Right cardiac atrium (tissue), 5 donors: ENCODE results near the gene CDK14. TPM values are rescaled to one million over a fixed set of nuclear protein-coding genes. Genes with fewer than 3 reads are reported as not detected.

Experiments
- ATAC-seq, 2 donors: fragments of 200-7000 bp; cut with Tn5 transposase; one replicate each; pipeline versions ENCODE4 v1.8.0 to v1.9.1; 2020; ENCODE audit warnings: moderate library complexity in 2 of 2, mild to moderate bottlenecking in 1 of 2
- DNase-seq, 3 donors: peaks; one replicate each; pipeline ENCODE4 v3.0.0-alpha.2; 2020
- H3K27ac ChIP-seq: one replicate; pipeline ENCODE4 v1.5.1; 2013; ENCODE audit warnings: mild to moderate bottlenecking, low read length, control low read depth, moderate library complexity
- H3K27me3 ChIP-seq: one replicate; pipeline ENCODE4 v1.6.1; 2013; ENCODE audit not compliant: control insufficient read depth, insufficient read depth
- H3K4me1 ChIP-seq: one replicate; pipeline ENCODE4 v1.6.1; 2013; ENCODE audit warnings: low read length; ENCODE audit not compliant: control insufficient read depth, insufficient read depth
- H3K4me3 ChIP-seq: one replicate; pipeline ENCODE4 v1.5.1; 2013; ENCODE audit warnings: low read length, control low read depth
- H3K9me3 ChIP-seq: one replicate; pipeline ENCODE4 v1.6.1; 2013; ENCODE audit warnings: low read length; ENCODE audit not compliant: control insufficient read depth
- WGBS: extraction: QIAGEN DNeasy Blood & Tissue Kit; methylation state at CpG from one replicate; pipeline ENCODE4 v1.1.7; 2013; 5-methylcytosine and 5-hydroxymethylcytosine counted together
- intact Hi-C, 4 donors: fragments of 100-400 bp; cut with DNase I; formaldehyde crosslinking; loops; one replicate each; pipeline versions ENCODE4 v1.11.0 to v1.14.0; 2022 to 2023
- polyA plus RNA-seq: library from polyadenylated mRNA; stranded (reverse); fragments of 200-250 nt; gene quantifications from one replicate; pipeline ENCODE4 v1.2.3, GENCODE V29; 2013
- total RNA-seq, 4 donors: library from RNA; stranded (reverse); fragmentation: NEBNext Ultra II Directional; extraction: Animal tissue kit (Norgen Biotek cat#: 25700); gene quantifications; one replicate each; pipeline ENCODE4 v1.2.1, GENCODE V29; 2021
- donor health status: healthy with polysubstance abuse.
- donor health status: DM: no; HTN: yes; CAD: no.
- donor health status: DM: no; HTN: no; CAD: no.
- donor health status: DM: no; HTN: yes; CAD: no; lungs with severe emphysema.
- donor health status: DM: yes; HTN: yes; CAD: no.

Gene CDK14
- total and polyA plus RNA-seq, 5 donors = 10.7 to 93.1 (median 59.6) TPM

DNA sequence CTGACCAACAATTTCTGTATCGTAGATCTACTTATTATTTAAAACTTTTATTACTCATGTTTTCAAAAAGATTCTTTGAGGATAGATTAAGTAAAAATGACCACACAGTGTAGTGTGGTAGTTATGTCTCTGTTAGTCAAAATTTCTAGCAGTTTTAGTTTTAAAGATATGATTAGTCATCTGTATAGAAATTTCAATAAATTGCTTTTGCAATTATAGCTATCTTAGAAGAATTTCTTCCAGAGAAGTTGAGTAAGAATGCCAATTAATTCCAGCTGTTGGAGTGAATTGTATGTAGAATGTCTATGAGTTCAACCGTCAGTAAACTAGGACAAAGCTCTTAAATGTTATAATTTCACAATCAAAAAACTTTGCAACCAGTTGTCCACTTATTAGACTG, 229.7 kb downstream of the CDK14 start:
- WGBS = 59% methylated on average over 2 of the region's 2 CpGs
- Histone ChIP-seq H3K27me3 (no peaks in the 10 kb centered on the region), H3K9me3 (no peaks in the 10 kb centered on the region), H3K4me3 (no peak overlapping the region), H3K27ac (no peak overlapping the region), H3K4me1 (no peaks in the 10 kb centered on the region)
- DNase-seq (no peak), ATAC-seq (peak; percentile 21 to 25)
- intact Hi-C loops = no loop called here

DNA sequence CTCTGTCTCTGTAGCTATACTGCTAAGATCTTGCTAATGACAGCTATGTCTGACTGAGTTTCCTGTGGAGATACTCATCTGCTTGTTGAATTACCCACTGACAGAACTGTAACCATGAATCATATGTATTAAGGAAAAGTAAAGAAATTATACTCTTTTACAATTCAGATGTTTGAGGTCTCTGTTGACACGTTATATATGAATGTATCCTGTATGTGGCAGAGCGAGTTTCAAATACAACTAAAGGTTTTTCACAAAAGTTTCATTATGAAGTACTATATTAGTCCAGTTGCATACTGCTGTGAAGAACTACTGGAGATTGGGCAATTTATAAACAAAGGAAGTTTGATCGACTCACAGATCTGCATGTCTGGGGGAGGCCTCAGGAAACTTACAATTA, 232.5 kb downstream of the CDK14 start:
- intact Hi-C loops = no loop called here
- Histone ChIP-seq H3K27ac (no peak overlapping the region), H3K9me3 (no peaks in the 10 kb centered on the region), H3K27me3 (no peaks in the 10 kb centered on the region), H3K4me3 (no peak overlapping the region), H3K4me1 (no peaks in the 10 kb centered on the region)
- WGBS = 93% methylated on average over 3 of the region's 3 CpGs
- ATAC-seq = no peak
- DNase-seq = no peak

- 87% methylated on average over 3 of the region's 3 CpGs for WGBS
These were observed 234.2 kb downstream of the CDK14 start for GRCh38 chr7:90830308-90830707.

DNA sequence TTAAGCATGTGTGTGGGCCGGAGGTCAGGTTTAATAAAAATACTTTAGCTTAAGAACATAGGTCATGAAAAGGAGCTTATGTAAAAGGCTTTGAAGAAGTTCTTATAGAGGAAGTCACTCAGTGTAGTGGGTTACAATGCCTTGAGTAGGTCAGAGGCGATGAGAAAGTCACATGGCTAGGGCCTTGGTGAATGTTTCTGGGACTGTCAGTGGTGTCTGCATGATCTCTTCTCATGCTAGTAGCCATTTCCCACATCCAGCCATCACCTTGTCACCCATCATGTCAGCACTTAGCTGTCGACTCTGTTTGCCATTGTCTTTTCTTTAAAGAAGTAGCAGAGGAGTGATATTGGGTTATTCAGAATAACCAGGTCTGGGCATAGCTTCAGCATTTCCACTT, 236.6 kb downstream of the CDK14 start:
- peak overlapping the region; percentile 27 for H3K27ac ChIP-seq
- H3K27me3 ChIP-seq = no peaks in the 10 kb centered on the region
- WGBS = 60% methylated on average over 3 of the region's 3 CpGs
- intact Hi-C loops = no loop called here
- H3K9me3 ChIP-seq = no peaks in the 10 kb centered on the region
- H3K4me1 ChIP-seq = no peaks in the 10 kb centered on the region
- no peak overlapping the region for H3K4me3 ChIP-seq
- DNase-seq (no peak), ATAC-seq (peak; percentile 68 to 84)

More at GRCh38 chr7:90830308-90830707, 234.2 kb downstream of the CDK14 start:
- no peaks in the 10 kb centered on the region for H3K27me3 ChIP-seq
- no peak overlapping the region for H3K27ac ChIP-seq
- H3K4me1 ChIP-seq = no peaks in the 10 kb centered on the region
- no peak overlapping the region for H3K4me3 ChIP-seq
- intact Hi-C loops = no loop called here
- ATAC-seq (no peak), DNase-seq (no peak)
- no peaks in the 10 kb centered on the region for H3K9me3 ChIP-seq

DNA sequence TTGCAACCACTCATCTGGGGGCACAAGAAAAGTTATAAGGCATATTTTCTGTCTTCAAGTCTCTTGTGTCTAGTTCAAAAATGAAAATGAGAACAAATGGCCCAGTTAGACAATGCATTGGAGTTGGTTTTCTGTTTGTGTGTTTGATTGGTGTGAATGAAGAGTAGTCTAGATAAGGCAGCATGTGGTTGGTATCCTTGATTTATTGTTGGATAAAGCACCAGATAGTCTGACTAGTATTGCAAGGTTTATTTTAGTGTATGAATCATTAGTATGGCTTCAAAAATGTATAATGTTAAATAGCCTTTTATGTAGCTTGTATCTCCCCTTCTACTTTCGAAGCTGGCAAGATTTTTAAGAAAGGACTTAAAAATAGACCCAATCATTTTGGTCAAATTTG, 237.3 kb downstream of the CDK14 start:
- no peaks in the 10 kb centered on the region for H3K9me3 ChIP-seq
- H3K4me1 ChIP-seq = no peaks in the 10 kb centered on the region
- WGBS = 91% methylated on average over 1 of the region's 1 CpG
- H3K4me3 ChIP-seq = no peak overlapping the region
- intact Hi-C loops = no loop called here
- DNase-seq (no peak), ATAC-seq (no peak)
- H3K27ac ChIP-seq = no peak overlapping the region
- no peaks in the 10 kb centered on the region for H3K27me3 ChIP-seq

DNA sequence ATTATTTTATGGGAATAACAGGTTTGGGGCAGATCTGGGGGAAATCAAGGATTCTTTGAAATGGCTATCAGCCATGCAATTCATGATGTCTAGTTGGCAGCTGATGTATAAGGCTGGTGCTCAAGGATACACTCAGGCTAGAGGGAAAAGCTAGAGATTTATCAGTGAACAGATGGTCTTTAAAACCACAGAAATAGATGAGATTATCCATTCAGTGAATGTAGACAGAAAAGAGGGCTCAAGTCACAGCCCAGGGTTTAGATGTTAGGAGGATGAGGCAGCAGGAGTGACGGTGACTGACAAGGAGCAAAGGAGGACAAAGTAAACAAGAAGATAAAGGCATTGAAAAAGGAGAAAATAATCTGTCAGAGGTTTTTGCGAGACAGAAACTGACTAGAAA, 238.7 kb downstream of the CDK14 start:
- Histone ChIP-seq H3K27me3 (no peaks in the 10 kb centered on the region), H3K4me3 (no peak overlapping the region), H3K27ac (no peak overlapping the region), H3K4me1 (no peaks in the 10 kb centered on the region), H3K9me3 (peaks cover 1% of the 10 kb centered on the region)
- intact Hi-C loops = no loop called here
- DNase-seq (no peak), ATAC-seq (no peak)
- WGBS = 93% methylated on average over 2 of the region's 2 CpGs

DNA sequence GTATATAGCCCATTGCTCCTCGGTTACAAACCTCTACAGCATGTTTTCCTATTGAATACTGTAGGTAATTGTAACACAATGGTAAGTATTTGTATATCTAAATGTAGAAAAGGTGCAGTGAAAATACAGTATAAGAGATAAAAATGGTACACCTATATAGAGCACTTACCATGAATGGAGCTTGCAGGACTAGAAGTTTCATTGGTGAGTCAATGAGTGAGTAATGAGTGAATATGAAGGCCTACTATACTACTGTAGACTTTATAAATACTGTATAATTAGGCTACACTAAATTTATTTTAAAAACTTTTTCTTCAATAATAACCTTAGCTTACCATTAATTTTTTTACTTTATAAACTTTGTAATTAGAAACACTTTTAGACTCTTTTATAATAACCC, 239.7 kb downstream of the CDK14 start:
- Histone ChIP-seq H3K4me1 (no peaks in the 10 kb centered on the region), H3K27me3 (no peaks in the 10 kb centered on the region), H3K9me3 (peaks cover 1% of the 10 kb centered on the region), H3K27ac (no peak overlapping the region), H3K4me3 (no peak overlapping the region)
- intact Hi-C loops = no loop called here
- DNase-seq (no peak), ATAC-seq (no peak)
- WGBS = 92% methylated on average over 1 of the region's 1 CpG

GRCh38 chr7:90836937-90837336, 240.8 kb downstream of the CDK14 start:
- intact Hi-C loops = no loop called here
- H3K27me3 ChIP-seq = no peaks in the 10 kb centered on the region
- no peak for ATAC-seq
- no peak overlapping the region for H3K27ac ChIP-seq
- no peak for DNase-seq
- peaks cover 1% of the 10 kb centered on the region for H3K9me3 ChIP-seq
- no peak overlapping the region for H3K4me3 ChIP-seq
- WGBS = 89% methylated on average over 2 of the region's 2 CpGs
- H3K4me1 ChIP-seq = no peaks in the 10 kb centered on the region

DNA sequence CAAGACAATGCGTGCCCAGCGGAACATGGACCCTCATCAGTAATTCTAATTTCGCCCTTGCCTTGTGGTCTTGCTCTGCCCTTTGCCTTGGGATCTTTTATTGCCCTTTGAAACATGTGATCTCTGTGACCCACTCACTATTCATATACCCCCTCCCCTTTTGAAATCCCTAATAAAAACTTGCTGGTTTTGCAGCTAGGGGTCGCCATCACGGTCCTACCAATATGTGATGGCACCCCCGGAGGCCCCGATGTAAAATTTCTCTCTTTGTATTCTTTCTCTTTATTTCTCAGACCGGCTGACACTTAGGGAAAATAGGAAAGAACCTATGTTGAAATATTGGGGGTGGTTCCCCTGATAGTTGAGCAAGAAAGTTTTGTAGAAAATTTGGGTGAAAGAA, 242.7 kb downstream of the CDK14 start:
- H3K27me3 ChIP-seq = no peaks in the 10 kb centered on the region
- WGBS = 96% methylated on average over 8 of the region's 8 CpGs
- H3K4me1 ChIP-seq = no peaks in the 10 kb centered on the region
- H3K4me3 ChIP-seq = no peak overlapping the region
- intact Hi-C loops = no loop called here
- H3K27ac ChIP-seq = no peak overlapping the region
- H3K9me3 ChIP-seq = peaks cover 1% of the 10 kb centered on the region
- DNase-seq = no peak
- no peak for ATAC-seq

GRCh38 chr7:90839316-90839715, 243.2 kb downstream of the CDK14 start:
- Histone ChIP-seq H3K27me3 (no peaks in the 10 kb centered on the region), H3K27ac (no peak overlapping the region), H3K4me3 (no peak overlapping the region), H3K9me3 (peaks cover 1% of the 10 kb centered on the region), H3K4me1 (no peaks in the 10 kb centered on the region)
- 78% methylated on average over 1 of the region's 1 CpG for WGBS
- ATAC-seq = no peak
- intact Hi-C loops = no loop called here
- DNase-seq = no peak

GRCh38 chr7:90839727-90840291, 243.7 kb downstream of the CDK14 start:
- Histone ChIP-seq H3K9me3 (peaks cover 1% of the 10 kb centered on the region), H3K4me3 (no peak overlapping the region), H3K27ac (no peak overlapping the region), H3K27me3 (no peaks in the 10 kb centered on the region), H3K4me1 (peaks cover 2% of the 10 kb centered on the region)
- 76% methylated on average over 3 of the region's 3 CpGs for WGBS
- ATAC-seq = no peak
- no peak for DNase-seq
- intact Hi-C loops = no loop called here

DNA sequence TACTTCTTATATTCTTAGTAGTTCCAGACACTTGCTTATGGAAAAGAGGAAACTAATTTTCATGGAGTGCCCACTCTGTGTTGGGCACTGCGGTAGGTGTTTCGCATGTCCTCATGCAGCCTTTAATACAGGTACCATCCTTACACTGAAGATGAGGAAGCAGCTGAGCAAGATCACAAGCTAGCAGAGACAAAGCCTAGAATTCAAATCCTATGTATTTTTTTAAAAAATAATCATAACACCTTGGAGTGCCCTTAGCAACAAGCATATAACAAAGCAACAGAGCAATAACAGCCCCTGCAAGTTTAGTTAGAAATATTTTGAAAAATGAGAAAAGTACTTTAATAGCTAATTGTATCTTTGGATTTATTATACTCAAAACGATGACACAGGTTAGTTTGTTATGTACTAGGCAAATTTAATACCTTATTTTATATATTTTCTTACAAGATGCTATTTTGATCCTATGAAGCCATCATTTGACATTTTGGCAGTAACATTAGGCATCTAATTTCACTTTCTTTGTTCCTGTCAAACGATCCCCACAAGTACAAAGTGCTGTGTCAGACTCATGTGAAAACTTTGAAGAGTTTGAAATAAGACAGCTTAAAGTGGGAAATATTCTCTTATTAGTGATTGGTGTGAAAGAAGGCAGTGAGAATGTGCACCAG, 245.8 kb downstream of the CDK14 start:
- Histone ChIP-seq H3K4me3 (no peak overlapping the region), H3K27me3 (no peaks in the 10 kb centered on the region), H3K27ac (no peak overlapping the region), H3K9me3 (peaks cover 1% of the 10 kb centered on the region), H3K4me1 (peaks cover 5% of the 10 kb centered on the region)
- intact Hi-C loops = no loop called here
- no peak for DNase-seq
- 74% methylated on average over 4 of the region's 4 CpGs for WGBS
- no peak for ATAC-seq
